Spleen (tissue), 11 donors: Measurements from ENCODE around the gene ENOSF1. TPM values are rescaled to one million over a fixed set of nuclear protein-coding genes. Genes with fewer than 3 reads are reported as not detected.
A peak's percentile ranks its signal among the peaks of the same experiment; 100 is the strongest.

Experiments used
- DNase-seq: peaks from one replicate; pipeline ENCODE4 v3.0.0-alpha.2; 2020
- H3K27ac ChIP-seq, 8 donors: fragments of 200-600 bp; sonication (generic) in 7 of 8; 1 replicate in 4 of 8; 2 replicates in 4 of 8; pipeline versions ENCODE4 v1.5.0 to v1.8.0; 2016 to 2021; ENCODE audit warnings: inconsistent platforms in 4 of 8, mild to moderate bottlenecking in 4 of 8, moderate library complexity in 1 of 8
- H3K27me3 ChIP-seq, 7 donors: fragments of 200-600 bp; sonication (generic) in 6 of 7; replicated peaks in 1 of 7; 1 replicate in 4 of 7; 2 replicates in 3 of 7; pipeline versions ENCODE4 v1.5.0 to v1.8.0; 2016 to 2021; ENCODE audit warnings: inconsistent platforms in 3 of 7, mild to moderate bottlenecking in 1 of 7
- H3K36me3 ChIP-seq, 6 donors: fragments of 200-600 bp; sonication (generic) in 5 of 6; 1 replicate in 4 of 6; 2 replicates in 2 of 6; pipeline versions ENCODE4 v1.5.0 to v1.8.0; 2016 to 2021; ENCODE audit warnings: inconsistent platforms in 2 of 6
- H3K4me1 ChIP-seq, 6 donors: fragments of 200-600 bp; sonication (generic) in 5 of 6; 1 replicate in 3 of 6; 2 replicates in 3 of 6; pipeline versions ENCODE4 v1.5.0 to v1.8.0; 2016 to 2021; ENCODE audit warnings: inconsistent platforms in 3 of 6
- H3K4me3 ChIP-seq, 8 donors: fragments of 200-600 bp; sonication (generic) in 7 of 8; 1 replicate in 4 of 8; 2 replicates in 4 of 8; pipeline versions ENCODE4 v1.5.0 to v1.8.0; 2016 to 2021; ENCODE audit warnings: inconsistent platforms in 4 of 8, mild to moderate bottlenecking in 4 of 8, moderate library complexity in 2 of 8
- H3K9me3 ChIP-seq, 8 donors: fragments of 200-600 bp; sonication (generic) in 7 of 8; 1 replicate in 4 of 8; 2 replicates in 4 of 8; pipeline versions ENCODE4 v1.5.0 to v1.8.0; 2016 to 2021; ENCODE audit warnings: inconsistent platforms in 4 of 8
- POLR2A ChIP-seq, 3 donors: fragments of 450-650 bp; IDR thresholded peaks; one replicate each; pipeline ENCODE4 v1.5.1; 2017; ENCODE audit warnings: antibody characterized with exemption in 3 of 3, mild to moderate bottlenecking in 1 of 3
- POLR2AphosphoS5 ChIP-seq, 3 donors: sonication (generic); formaldehyde crosslinking; IDR thresholded peaks; one replicate each; pipeline ENCODE4 v1.5.1; 2017; ENCODE audit warnings: antibody characterized with exemption in 3 of 3
- WGBS, 5 donors: extraction: QIAGEN DNeasy Blood & Tissue Kit in 3 of 5; methylation state at CpG; one replicate each; pipeline versions ENCODE4 v1.1.5 to v1.1.7; 2013 to 2018; 5-methylcytosine and 5-hydroxymethylcytosine counted together
- intact Hi-C: fragments of 100-400 bp; cut with DNase I; formaldehyde crosslinking; loops from one replicate; pipeline ENCODE4 v1.15.0; 2023; ENCODE audit warnings: low total_unique reads
- polyA plus RNA-seq, 3 donors: library from polyadenylated mRNA; stranded (reverse); fragments of 200-250 nt; gene quantifications; one replicate each; pipeline ENCODE4 v1.2.1, GENCODE V29; 2013
- total RNA-seq, 7 donors: library from RNA; depleted of rRNA in 3 of 7; stranded (reverse); fragments of >200 nt in 3 of 7; fragmentation: NEBNext Ultra II Directional in 4 of 7; extraction: Animal tissue kit (Norgen Biotek cat#: 25700) in 4 of 7; gene quantifications; one replicate each; pipeline versions ENCODE4 v1.1.0 to v1.2.1, GENCODE V29; 2016 to 2021
- TF ChIP-seq, protein P1 (sequence below), 11 experiments: fragments of 200-600 bp in 7 of 11; fragments of 450-650 bp in 4 of 11; sonication (generic) in 4 of 11; IDR thresholded peaks in 8 of 11; conservative IDR thresholded peaks in 3 of 11; 1 replicate in 7 of 11; 2 replicates in 4 of 11; pipeline versions ENCODE4 v1.4.0 to v1.8.0; 2016 to 2021; ENCODE audit warnings: antibody characterized with exemption in 11 of 11, inconsistent platforms in 4 of 11, mild to moderate bottlenecking in 1 of 11
- donor health status: healthy with polysubstance abuse.
- donor health status: DM: no; HTN: no; CAD: no; lungs with moderate emphysema.
- donor health status: DM: no; HTN: no; CAD: no.
- donor health status: Bipolar disorder and iron deficiency.
- donor health status: healthy.
- donor health status: DM: no; HTN: no; CAD: no.
- donor health status: DM: yes; HTN: yes; CAD: no.

ENOSF1 gene
- total and polyA plus RNA-seq, 10 donors, result 28.2 to 125 (median 74.3) TPM

DNA sequence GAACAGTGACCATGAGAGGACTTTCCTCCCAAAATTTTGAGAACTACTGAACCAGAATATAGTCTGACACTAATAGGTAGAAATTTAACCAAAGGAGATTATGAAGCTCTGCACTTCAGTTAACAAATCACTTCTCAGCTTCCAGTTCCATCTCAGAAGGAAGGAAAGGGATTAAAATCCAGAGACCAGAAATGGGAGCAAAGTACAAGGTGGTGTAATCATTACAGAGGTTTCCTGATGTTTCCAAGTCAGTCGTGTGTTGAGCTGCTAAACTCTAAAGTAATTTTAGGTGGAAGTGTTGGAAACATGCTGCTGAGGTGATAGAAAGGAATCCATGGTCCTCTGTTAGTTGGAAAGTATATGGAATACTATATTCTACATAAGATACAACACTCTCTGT lies 44.2 kb downstream of the ENOSF1 start:
- Histone ChIP-seq H3K27ac (no peak overlapping the region), H3K4me1 (no peaks in the 10 kb centered on the region), H3K36me3 (peaks cover 0 to 57% (median 31%) of the 10 kb centered on the region in 6 donors), H3K27me3 (no peaks in the 10 kb centered on the region), H3K9me3 (no peaks in the 10 kb centered on the region), H3K4me3 (no peak overlapping the region)
- TF ChIP-seq POLR2AphosphoS5 (IDR thresholded peaks at IDR 0.05), result no peak
- TF ChIP-seq POLR2A (IDR thresholded peaks at IDR 0.05), result no peak
- TF ChIP-seq, protein P1, sequence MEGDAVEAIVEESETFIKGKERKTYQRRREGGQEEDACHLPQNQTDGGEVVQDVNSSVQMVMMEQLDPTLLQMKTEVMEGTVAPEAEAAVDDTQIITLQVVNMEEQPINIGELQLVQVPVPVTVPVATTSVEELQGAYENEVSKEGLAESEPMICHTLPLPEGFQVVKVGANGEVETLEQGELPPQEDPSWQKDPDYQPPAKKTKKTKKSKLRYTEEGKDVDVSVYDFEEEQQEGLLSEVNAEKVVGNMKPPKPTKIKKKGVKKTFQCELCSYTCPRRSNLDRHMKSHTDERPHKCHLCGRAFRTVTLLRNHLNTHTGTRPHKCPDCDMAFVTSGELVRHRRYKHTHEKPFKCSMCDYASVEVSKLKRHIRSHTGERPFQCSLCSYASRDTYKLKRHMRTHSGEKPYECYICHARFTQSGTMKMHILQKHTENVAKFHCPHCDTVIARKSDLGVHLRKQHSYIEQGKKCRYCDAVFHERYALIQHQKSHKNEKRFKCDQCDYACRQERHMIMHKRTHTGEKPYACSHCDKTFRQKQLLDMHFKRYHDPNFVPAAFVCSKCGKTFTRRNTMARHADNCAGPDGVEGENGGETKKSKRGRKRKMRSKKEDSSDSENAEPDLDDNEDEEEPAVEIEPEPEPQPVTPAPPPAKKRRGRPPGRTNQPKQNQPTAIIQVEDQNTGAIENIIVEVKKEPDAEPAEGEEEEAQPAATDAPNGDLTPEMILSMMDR (IDR thresholded peaks at IDR 0.05 in 8 of 11, conservative IDR thresholded peaks at IDR 0.05 in 3 of 11), result no peak
- 53 to 83% (median 56%) methylated on average over 1 of the region's 1 CpG for WGBS, 5 donors
- intact Hi-C loops, result no loop called here
- DNase-seq, result no peak

DNA sequence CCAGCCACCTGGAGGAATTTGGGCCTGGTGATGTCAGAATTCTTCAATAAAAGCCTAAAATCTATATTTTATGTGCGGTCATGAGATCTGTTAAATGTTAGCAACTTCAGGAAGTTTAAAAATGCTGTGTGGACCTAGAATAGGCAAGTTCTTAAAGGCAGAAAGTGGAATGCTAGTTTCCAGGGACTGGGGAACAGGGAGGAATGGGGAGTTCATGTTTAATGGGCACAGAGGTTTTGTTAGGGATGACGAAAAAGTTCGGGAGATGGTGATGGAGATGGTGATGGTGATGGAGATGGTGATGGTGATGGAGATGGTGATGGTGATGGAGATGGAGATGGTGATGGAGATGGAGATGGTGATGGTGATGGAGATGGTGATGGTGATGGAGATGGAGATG lies 45.8 kb downstream of the ENOSF1 start:
- intact Hi-C loops, result no loop called here
- Histone ChIP-seq H3K9me3 (peaks cover 0 to 4% (median 0%) of the 10 kb centered on the region in 8 donors), H3K36me3 (peaks cover 0 to 47% (median 16%) of the 10 kb centered on the region in 6 donors), H3K27ac (no peak overlapping the region), H3K4me3 (no peak overlapping the region), H3K4me1 (no peaks in the 10 kb centered on the region), H3K27me3 (no peaks in the 10 kb centered on the region)
- 93 to 97% (median 95%) methylated on average over 3 of the region's 3 CpGs for WGBS, 5 donors
- DNase-seq, result no peak
- TF ChIP-seq, protein P1 (IDR thresholded peaks at IDR 0.05 in 8 of 11, conservative IDR thresholded peaks at IDR 0.05 in 3 of 11), result no peak

DNA sequence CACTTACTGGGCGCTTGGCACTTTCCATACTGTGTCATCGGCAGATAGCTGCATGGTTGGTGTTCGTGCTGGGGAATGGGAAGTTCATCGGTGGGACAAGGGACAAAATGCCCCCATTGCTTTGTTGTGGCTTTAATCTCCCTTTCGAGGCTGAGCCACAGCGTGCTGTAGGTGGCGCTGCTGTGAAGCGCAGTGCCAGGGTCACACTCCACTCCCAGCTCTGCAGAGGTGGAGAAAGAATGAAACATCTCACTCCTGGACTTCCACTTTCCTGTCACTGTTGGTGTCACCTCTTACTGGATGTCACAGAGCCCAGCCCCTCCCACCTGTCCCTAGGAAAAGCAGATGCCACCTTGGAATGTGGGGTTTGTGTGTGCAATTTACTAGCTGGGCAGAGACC lies 46.3 kb downstream of the ENOSF1 start:
- H3K36me3 ChIP-seq, result peaks cover 0 to 45% (median 12%) of the 10 kb centered on the region in 6 donors
- intact Hi-C loops, result no loop called here
- peaks cover 0 to 4% (median 0%) of the 10 kb centered on the region in 8 donors for H3K9me3 ChIP-seq
- no peak overlapping the region for H3K27ac ChIP-seq
- H3K27me3 ChIP-seq, result no peaks in the 10 kb centered on the region
- 89 to 98% (median 94%) methylated on average over 8 of the region's 8 CpGs for WGBS, 5 donors
- no peak overlapping the region for H3K4me3 ChIP-seq
- no peaks in the 10 kb centered on the region for H3K4me1 ChIP-seq
- TF ChIP-seq POLR2A (IDR thresholded peaks at IDR 0.05) (no peak), POLR2AphosphoS5 (IDR thresholded peaks at IDR 0.05) (peak in 2 of 3 donors; percentile 29 to 33)
- no peak for DNase-seq

DNA sequence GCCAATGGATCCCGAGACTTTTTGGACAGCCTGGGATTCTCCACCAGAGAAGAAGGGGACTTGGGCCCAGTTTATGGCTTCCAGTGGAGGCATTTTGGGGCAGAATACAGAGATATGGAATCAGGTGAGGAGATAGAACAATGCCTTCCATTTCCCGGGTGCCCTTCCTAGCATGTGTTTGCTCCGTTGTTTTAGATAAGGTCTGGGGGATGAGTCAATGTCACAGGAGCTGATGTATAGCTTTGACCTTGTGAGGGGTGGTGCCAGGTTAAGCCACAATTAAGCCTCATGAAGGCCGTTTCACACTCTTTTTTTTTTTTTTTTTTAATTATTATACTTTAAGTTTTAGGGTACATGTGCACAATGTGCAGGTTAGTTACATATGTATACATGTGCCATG lies 50.2 kb downstream of the ENOSF1 start:
- H3K4me1 ChIP-seq, result peaks cover 2 to 22% (median 16%) of the 10 kb centered on the region in 6 donors
- intact Hi-C loops, result no loop called here
- WGBS, 5 donors, result 84 to 94% (median 92%) methylated on average over 4 of the region's 4 CpGs
- DNase-seq, result no peak
- no peak overlapping the region for H3K27ac ChIP-seq
- no peak overlapping the region for H3K4me3 ChIP-seq
- TF ChIP-seq POLR2A (IDR thresholded peaks at IDR 0.05) (no peak), POLR2AphosphoS5 (IDR thresholded peaks at IDR 0.05) (no peak)
- TF ChIP-seq, protein P1 (IDR thresholded peaks at IDR 0.05 in 8 of 11, conservative IDR thresholded peaks at IDR 0.05 in 3 of 11), result no peak
- H3K27me3 ChIP-seq, result peaks cover 0 to 34% (median 7%) of the 10 kb centered on the region in 7 donors
- H3K9me3 ChIP-seq, result peaks cover 0 to 4% (median 0%) of the 10 kb centered on the region in 8 donors
- H3K36me3 ChIP-seq, result peaks cover 0 to 17% (median 0%) of the 10 kb centered on the region in 6 donors

DNA sequence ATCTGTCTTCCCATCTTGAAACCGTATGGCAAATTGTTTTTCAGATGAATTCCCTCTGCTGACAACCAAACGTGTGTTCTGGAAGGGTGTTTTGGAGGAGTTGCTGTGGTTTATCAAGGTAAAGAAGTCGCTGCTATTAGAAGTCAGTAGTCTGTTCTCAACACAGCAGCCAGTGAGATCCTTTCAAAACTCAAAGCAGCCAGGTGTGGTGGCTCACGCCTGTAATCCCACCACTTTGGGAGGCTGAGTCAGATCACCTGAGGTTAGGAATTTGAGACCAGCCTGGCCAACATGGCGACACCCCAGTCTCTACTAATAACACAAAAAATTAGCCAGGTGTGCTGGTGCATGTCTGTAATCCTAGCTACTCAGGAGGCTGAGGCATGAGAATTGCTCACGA lies 52.8 kb downstream of the ENOSF1 start:
- H3K36me3 ChIP-seq, result peaks cover 0 to 11% (median 0%) of the 10 kb centered on the region in 6 donors
- WGBS, 5 donors, result 92 to 99% (median 94%) methylated on average over 6 of the region's 6 CpGs

More for the DNA sequence above, 52.8 kb downstream of the ENOSF1 start:
- intact Hi-C loops, result no loop called here
- TF ChIP-seq POLR2AphosphoS5 (IDR thresholded peaks at IDR 0.05), result no peak
- no peak for TF ChIP-seq POLR2A (IDR thresholded peaks at IDR 0.05)
- Histone ChIP-seq H3K4me3 (peak overlapping the region in 1 of 8 donors; percentile 4), H3K9me3 (peaks cover 0 to 4% (median 0%) of the 10 kb centered on the region in 8 donors), H3K27me3 (peaks cover 0 to 58% (median 9%) of the 10 kb centered on the region in 7 donors), H3K27ac (no peak overlapping the region), H3K4me1 (peaks cover 3 to 29% (median 19%) of the 10 kb centered on the region in 6 donors)
- DNase-seq, result no peak
